Activated gamma-delta T cell treated with anti-CD3 and anti-CD28 coated beads, Interleukin-2, amount 50 U/mL, for 16 hours (primary cell): ENCODE results near the gene LRRC36.
"Not testable (repeated sequence)": the region's sequence is repeated elsewhere in the genome, so short reads cannot be mapped to it uniquely, and the experiment has no call there.

ENCODE experiments used
- DNase-seq: peaks from one replicate; pipeline ENCODE4 v3.0.0-alpha.2; 2020; ENCODE audit warnings: low read depth

The LRRC36 gene

DNA sequence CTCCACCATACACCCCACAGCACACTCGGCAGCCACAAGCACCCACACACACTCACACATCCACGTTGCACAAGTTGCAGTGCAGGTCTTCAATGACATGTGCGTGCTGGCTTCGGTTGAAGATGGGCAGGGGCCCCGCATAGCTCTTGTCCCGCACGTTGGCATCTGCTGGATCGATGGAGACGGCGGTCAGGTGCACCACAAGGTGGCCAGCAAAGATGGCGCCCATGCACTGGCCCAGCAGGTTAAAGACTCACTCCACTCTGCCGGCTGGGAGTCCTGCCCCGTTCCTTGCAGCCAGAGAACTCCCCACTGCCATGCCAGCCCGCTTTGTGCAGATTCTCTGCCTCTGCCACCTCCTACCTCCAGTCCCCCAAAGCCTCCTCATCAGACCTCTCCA, 74.3 kb downstream of the LRRC36 start:
- DNase-seq: no peak

GRCh38 chr16:67403976-67404555, 77.5 kb downstream of the LRRC36 start:
- no peak for DNase-seq

DNA sequence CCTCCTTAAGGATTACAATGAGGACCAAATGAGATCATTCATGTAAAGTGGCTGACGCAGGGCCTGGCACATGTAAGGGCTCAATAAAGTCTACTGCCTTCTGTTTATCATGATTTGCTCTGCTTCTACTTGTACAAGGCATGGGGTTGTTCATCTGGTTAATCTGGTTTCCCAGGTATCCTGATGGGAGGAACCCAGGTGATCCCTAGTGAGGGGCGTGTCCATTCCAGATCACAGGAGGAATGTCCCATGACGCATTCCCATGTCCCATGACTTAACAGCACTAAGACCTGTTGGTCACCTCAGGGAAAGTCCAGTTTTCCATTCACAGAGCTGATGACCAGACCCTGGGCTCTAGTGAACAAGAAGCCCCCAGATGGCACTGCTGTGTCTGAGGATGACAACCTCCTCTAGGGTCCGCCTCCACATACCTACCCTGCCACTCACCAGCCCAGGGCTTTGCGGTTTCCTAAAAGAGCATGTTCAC, 78.2 kb downstream of the LRRC36 start:
- no peak for DNase-seq

DNA sequence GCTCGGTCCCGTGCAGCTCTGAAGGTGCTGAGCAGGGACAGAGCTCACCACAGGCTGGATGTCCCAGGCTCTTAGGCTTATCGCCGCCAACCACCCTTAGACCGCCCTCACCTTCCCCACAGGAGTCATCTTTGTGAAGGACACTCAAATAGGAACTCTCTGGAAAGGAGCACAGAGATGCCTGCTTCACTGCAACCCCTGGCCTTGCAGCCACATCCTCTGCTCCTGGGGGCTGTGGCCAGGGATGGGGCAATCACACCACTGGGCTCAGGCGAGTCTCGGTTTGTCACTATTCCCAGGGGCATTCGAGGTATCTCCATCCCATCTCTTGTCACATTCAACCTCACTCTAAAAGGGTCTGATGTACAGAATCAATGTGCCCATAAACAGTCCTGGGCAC, 78.7 kb downstream of the LRRC36 start:
- no peak for DNase-seq

- no peak for DNase-seq
These were observed 79.7 kb downstream of the LRRC36 start for GRCh38 chr16:67406111-67406971.

- no peak for DNase-seq
These were observed 80.7 kb downstream of the LRRC36 start for GRCh38 chr16:67407176-67407787.

DNA sequence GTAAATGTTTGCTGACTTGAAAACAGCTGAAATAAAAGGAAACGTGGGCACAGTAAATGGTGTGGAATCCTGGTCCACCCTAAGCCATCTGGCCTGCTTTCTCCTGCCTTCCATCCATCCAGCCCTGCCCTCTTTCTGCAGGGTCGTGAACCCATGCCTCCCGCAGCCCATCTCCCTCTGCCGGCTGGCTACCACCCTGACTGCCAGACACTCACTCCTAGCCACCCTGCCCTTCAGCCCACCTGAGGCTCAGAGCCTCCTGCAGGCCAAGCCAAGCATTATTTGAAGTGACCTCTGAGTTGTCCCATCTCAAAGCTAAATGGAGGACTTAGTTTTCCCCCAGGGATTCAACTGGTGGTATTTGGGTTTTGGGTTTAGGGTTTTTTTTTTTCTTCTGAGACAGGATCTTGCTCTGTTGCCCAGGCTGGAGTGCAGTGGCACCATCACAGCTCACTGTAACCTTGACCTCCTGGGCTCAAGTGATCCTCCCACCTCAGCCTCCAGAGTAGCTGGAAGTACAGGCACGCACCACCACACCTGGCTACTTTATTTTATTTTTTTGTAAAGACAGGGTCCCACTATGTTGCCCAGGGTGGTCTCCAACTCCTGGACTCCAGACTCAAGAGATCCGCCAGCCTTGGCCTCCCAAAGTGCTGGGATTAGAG, 81.3 kb downstream of the LRRC36 start:
- DNase-seq: no peak

DNA sequence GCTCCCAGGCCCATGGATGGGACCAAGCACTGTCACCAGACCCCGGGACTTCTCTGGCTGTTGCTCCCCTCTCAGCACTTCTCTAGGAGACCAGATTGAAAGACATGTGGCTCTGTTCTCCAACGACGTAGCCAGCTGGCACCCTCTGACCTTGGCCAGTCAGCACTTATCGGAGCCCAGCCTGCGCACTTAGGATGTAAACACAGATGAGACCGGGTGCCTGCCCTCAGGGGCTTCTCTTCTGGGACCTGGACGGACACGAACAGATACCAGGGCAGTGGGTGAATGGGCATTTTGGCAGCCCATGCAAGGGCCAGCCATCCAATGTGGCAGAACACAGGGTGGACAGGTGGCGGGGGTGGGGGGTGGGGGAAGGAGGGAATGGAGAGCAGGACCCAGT, 83.0 kb downstream of the LRRC36 start:
- DNase-seq: no peak

GRCh38 chr16:67411339-67411738, 84.7 kb downstream of the LRRC36 start:
- DNase-seq: no peak

- DNase-seq: no peak
These were observed 85.7 kb downstream of the LRRC36 start for GRCh38 chr16:67412294-67412693.

- DNase-seq: no peak
These were observed 87.6 kb downstream of the LRRC36 start for GRCh38 chr16:67413978-67414911.

GRCh38 chr16:67415421-67415820, 88.8 kb downstream of the LRRC36 start:
- DNase-seq: not testable (repeated sequence)

- DNase-seq: no peak
These were observed 89.5 kb downstream of the LRRC36 start, which contains the start of gene ZDHHC1 for GRCh38 chr16:67415872-67416793. TSS of gene ZDHHC1 (minus strand) at chr16:67416477. CDS start at chr16:67407775, 8,702 bp downstream.

GRCh38 chr16:67417333-67418061, 90.9 kb downstream of the LRRC36 start:
- DNase-seq: no peak

DNA sequence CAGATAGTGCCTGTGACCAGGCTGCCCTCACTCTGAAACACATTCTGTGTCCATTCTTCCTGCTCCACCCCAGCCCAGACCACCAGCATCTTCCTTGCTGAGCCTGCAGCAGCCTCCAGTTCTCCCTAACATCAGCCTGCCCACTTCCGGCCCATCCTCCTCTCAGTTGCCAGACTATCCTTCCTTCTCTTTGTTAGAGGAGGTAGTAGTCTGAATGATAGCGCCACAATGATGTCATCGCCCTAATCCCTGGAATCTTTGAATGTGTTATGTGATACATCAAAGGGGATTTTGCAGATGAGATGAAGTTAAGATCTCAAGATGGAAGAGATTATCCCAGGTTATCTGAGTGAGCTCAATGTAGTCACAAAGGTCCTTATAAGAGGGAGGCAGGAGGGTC, 92.9 kb downstream of the LRRC36 start:
- no peak for DNase-seq

GRCh38 chr16:67419931-67420330, 93.3 kb downstream of the LRRC36 start:
- DNase-seq: no peak

GRCh38 chr16:67421030-67421429, 94.4 kb downstream of the LRRC36 start:
- DNase-seq: no peak

DNA sequence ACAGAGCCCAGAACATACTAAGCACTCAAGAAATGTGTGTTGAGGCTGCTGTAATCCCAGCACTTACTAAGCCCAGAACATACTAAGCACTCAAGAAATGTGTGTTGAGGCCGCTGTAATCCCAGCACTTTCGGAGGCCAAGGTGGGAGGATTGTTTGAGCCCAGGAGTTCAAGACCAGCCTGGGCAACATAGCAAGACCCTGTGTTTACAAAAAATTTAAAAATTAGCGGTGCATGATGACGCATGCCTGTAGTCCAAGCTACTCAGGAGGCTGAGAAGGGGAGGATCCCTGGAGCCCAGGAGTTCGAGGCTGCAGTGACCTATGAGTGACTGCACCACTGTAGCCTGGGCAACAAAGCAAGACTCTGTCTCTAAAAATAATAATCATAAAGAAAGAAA, 96.4 kb downstream of the LRRC36 start:
- DNase-seq: no peak

GRCh38 chr16:67423611-67424260, 97.1 kb downstream of the LRRC36 start:
- no peak for DNase-seq
